ENCODE results near the gene MRPS34.

Gene MRPS34

GRCh38 chr16:1765826-1766225 is 7.1 kb downstream of the MRPS34 start:
- H3K27ac Mint-ChIP-seq, result no peak overlapping the region
- H3K4me3 Mint-ChIP-seq, result no peak overlapping the region
- peaks cover 98% of the 10 kb centered on the region for H3K36me3 Mint-ChIP-seq (ENCODE audit: low read depth)
- intact Hi-C loops (cut with micrococcal nuclease), result no loop called here
- H3K27me3 Mint-ChIP-seq, result no peaks in the 10 kb centered on the region
- peaks cover 20% of the 10 kb centered on the region for H3K4me1 Mint-ChIP-seq (ENCODE audit: low read depth)
- H3K9me3 Mint-ChIP-seq, result no peaks in the 10 kb centered on the region

GRCh38 chr16:1764971-1765370 is 8.0 kb downstream of the MRPS34 start:
- no peaks in the 10 kb centered on the region for H3K9me3 Mint-ChIP-seq
- peaks cover 100% of the 10 kb centered on the region for H3K36me3 Mint-ChIP-seq (ENCODE audit: low read depth)
- no peak overlapping the region for H3K27ac Mint-ChIP-seq
- H3K4me1 Mint-ChIP-seq (ENCODE audit: low read depth), result peaks cover 12% of the 10 kb centered on the region
- intact Hi-C loops (cut with micrococcal nuclease), result no loop called here
- H3K27me3 Mint-ChIP-seq, result no peaks in the 10 kb centered on the region
- no peak overlapping the region for H3K4me3 Mint-ChIP-seq

GRCh38 chr16:1763521-1764511 is 9.1 kb downstream of the MRPS34 start:
- intact Hi-C loops (cut with micrococcal nuclease), result no loop called here
- no peak overlapping the region for H3K4me3 Mint-ChIP-seq
- H3K27ac Mint-ChIP-seq, result no peak overlapping the region
- H3K4me1 Mint-ChIP-seq (ENCODE audit: low read depth), result peaks cover under 1% of the 10 kb centered on the region
- peaks cover 100% of the 10 kb centered on the region for H3K36me3 Mint-ChIP-seq (ENCODE audit: low read depth)
- H3K9me3 Mint-ChIP-seq, result no peaks in the 10 kb centered on the region
- H3K27me3 Mint-ChIP-seq, result no peaks in the 10 kb centered on the region

GRCh38 chr16:1762879-1763520 is 9.9 kb downstream of the MRPS34 start:
- Mint-ChIP-seq H3K27ac (no peak overlapping the region), H3K4me3 (no peak overlapping the region), H3K9me3 (no peaks in the 10 kb centered on the region), H3K27me3 (no peaks in the 10 kb centered on the region), H3K36me3 (ENCODE audit: low read depth) (peaks cover 100% of the 10 kb centered on the region), H3K4me1 (ENCODE audit: low read depth) (no peaks in the 10 kb centered on the region)
- intact Hi-C loops (cut with micrococcal nuclease), result no loop called here

- no peaks in the 10 kb centered on the region for H3K4me1 Mint-ChIP-seq (ENCODE audit: low read depth)
- no peaks in the 10 kb centered on the region for H3K9me3 Mint-ChIP-seq
- no peak overlapping the region for H3K4me3 Mint-ChIP-seq
- H3K27ac Mint-ChIP-seq, result no peak overlapping the region
- no peaks in the 10 kb centered on the region for H3K27me3 Mint-ChIP-seq
- intact Hi-C loops (cut with micrococcal nuclease), result no loop called here
- H3K36me3 Mint-ChIP-seq (ENCODE audit: low read depth), result peaks cover 100% of the 10 kb centered on the region
These were observed 10.6 kb downstream of the MRPS34 start for GRCh38 chr16:1762196-1762878.

- Mint-ChIP-seq H3K27ac (no peak overlapping the region), H3K9me3 (no peaks in the 10 kb centered on the region), H3K4me3 (no peak overlapping the region), H3K27me3 (no peaks in the 10 kb centered on the region), H3K4me1 (ENCODE audit: low read depth) (no peaks in the 10 kb centered on the region), H3K36me3 (ENCODE audit: low read depth) (peaks cover 100% of the 10 kb centered on the region)
- intact Hi-C loops (cut with micrococcal nuclease), result no loop called here
These were observed 11.2 kb downstream of the MRPS34 start for GRCh38 chr16:1761751-1762150.

- peaks cover 100% of the 10 kb centered on the region for H3K36me3 Mint-ChIP-seq (ENCODE audit: low read depth)
- no peak overlapping the region for H3K27ac Mint-ChIP-seq
- no peak overlapping the region for H3K4me3 Mint-ChIP-seq
These were observed 12.0 kb downstream of the MRPS34 start for GRCh38 chr16:1760911-1761310.

GRCh38 chr16:1759511-1759910 is 13.4 kb downstream of the MRPS34 start:
- Mint-ChIP-seq H3K9me3 (no peaks in the 10 kb centered on the region), H3K36me3 (ENCODE audit: low read depth) (peaks cover 100% of the 10 kb centered on the region), H3K27me3 (no peaks in the 10 kb centered on the region), H3K4me3 (no peak overlapping the region), H3K27ac (no peak overlapping the region), H3K4me1 (ENCODE audit: low read depth) (no peaks in the 10 kb centered on the region)
- intact Hi-C loops (cut with micrococcal nuclease), result no loop called here

More at GRCh38 chr16:1760911-1761310, 12.0 kb downstream of the MRPS34 start:
- no peaks in the 10 kb centered on the region for H3K27me3 Mint-ChIP-seq
- intact Hi-C loops (cut with micrococcal nuclease), result no loop called here
- no peaks in the 10 kb centered on the region for H3K9me3 Mint-ChIP-seq
- no peaks in the 10 kb centered on the region for H3K4me1 Mint-ChIP-seq (ENCODE audit: low read depth)

- no peaks in the 10 kb centered on the region for H3K9me3 Mint-ChIP-seq
- H3K4me3 Mint-ChIP-seq, result no peak overlapping the region
- intact Hi-C loops (cut with micrococcal nuclease), result no loop called here
- H3K4me1 Mint-ChIP-seq (ENCODE audit: low read depth), result no peaks in the 10 kb centered on the region
- H3K27me3 Mint-ChIP-seq, result no peaks in the 10 kb centered on the region
- no peak overlapping the region for H3K27ac Mint-ChIP-seq
- H3K36me3 Mint-ChIP-seq (ENCODE audit: low read depth), result peaks cover 100% of the 10 kb centered on the region
These were observed 14.0 kb downstream of the MRPS34 start for GRCh38 chr16:1758923-1759322.

- Mint-ChIP-seq H3K36me3 (ENCODE audit: low read depth) (peaks cover 100% of the 10 kb centered on the region), H3K4me1 (ENCODE audit: low read depth) (no peaks in the 10 kb centered on the region), H3K4me3 (no peak overlapping the region), H3K27ac (no peak overlapping the region), H3K9me3 (no peaks in the 10 kb centered on the region), H3K27me3 (no peaks in the 10 kb centered on the region)
- intact Hi-C loops (cut with micrococcal nuclease), result no loop called here
These were observed 15.0 kb downstream of the MRPS34 start for GRCh38 chr16:1757714-1758461.

GRCh38 chr16:1754204-1754603 is 18.7 kb downstream of the MRPS34 start:
- H3K4me3 Mint-ChIP-seq, result no peak overlapping the region
- intact Hi-C loops (cut with micrococcal nuclease), result no loop called here
- no peaks in the 10 kb centered on the region for H3K27me3 Mint-ChIP-seq
- no peaks in the 10 kb centered on the region for H3K4me1 Mint-ChIP-seq (ENCODE audit: low read depth)
- H3K9me3 Mint-ChIP-seq, result no peaks in the 10 kb centered on the region
- H3K27ac Mint-ChIP-seq, result no peak overlapping the region
- H3K36me3 Mint-ChIP-seq (ENCODE audit: low read depth), result peaks cover 100% of the 10 kb centered on the region

- peaks cover 100% of the 10 kb centered on the region for H3K36me3 Mint-ChIP-seq (ENCODE audit: low read depth)
- no peaks in the 10 kb centered on the region for H3K4me1 Mint-ChIP-seq (ENCODE audit: low read depth)
- H3K27ac Mint-ChIP-seq, result no peak overlapping the region
- no peak overlapping the region for H3K4me3 Mint-ChIP-seq
- no peaks in the 10 kb centered on the region for H3K27me3 Mint-ChIP-seq
- intact Hi-C loops (cut with micrococcal nuclease), result no loop called here
- H3K9me3 Mint-ChIP-seq, result no peaks in the 10 kb centered on the region
These were observed 20.1 kb downstream of the MRPS34 start for GRCh38 chr16:1752853-1753252.

- no peaks in the 10 kb centered on the region for H3K27me3 Mint-ChIP-seq
- no peaks in the 10 kb centered on the region for H3K9me3 Mint-ChIP-seq
- H3K36me3 Mint-ChIP-seq (ENCODE audit: low read depth), result peaks cover 100% of the 10 kb centered on the region
- H3K27ac Mint-ChIP-seq, result no peak overlapping the region
- no peaks in the 10 kb centered on the region for H3K4me1 Mint-ChIP-seq (ENCODE audit: low read depth)
- intact Hi-C loops (cut with micrococcal nuclease), result no loop called here
- no peak overlapping the region for H3K4me3 Mint-ChIP-seq
These were observed 21.0 kb downstream of the MRPS34 start for GRCh38 chr16:1751946-1752345.

Measured in dendritic cell treated with granulocyte-macrophage colony-stimulating factor and Interleukin-4, amounts not matched to agents 40 ng/mL and 50 ng/mL, for 4 days (primary cell).